Mesothelial cell of epicardium (in vitro differentiated cells): ENCODE measurements around the gene ATP2A1. TPM values are rescaled to one million over a fixed set of nuclear protein-coding genes. Genes with fewer than 3 reads are reported as not detected.

Experiments
- DNase-seq, 2 experiments: peaks; one replicate each; pipeline ENCODE4 v3.0.0; 2021; ENCODE audit warnings: low spot score in 2 of 2; ENCODE audit not compliant: unreplicated experiment in 2 of 2
- H3K27ac Mint-ChIP-seq: 2 replicates; pipeline ENCODE4 v1.8.0; 2021; ENCODE audit warnings: mixed read lengths
- H3K27me3 Mint-ChIP-seq: 2 replicates; pipeline ENCODE4 v1.8.0; 2021; ENCODE audit warnings: low read depth, mixed read lengths
- H3K36me3 Mint-ChIP-seq: 2 replicates; pipeline ENCODE4 v1.8.0; 2021; ENCODE audit warnings: mixed read lengths
- H3K4me1 Mint-ChIP-seq: 2 replicates; pipeline ENCODE4 v1.8.0; 2021; ENCODE audit warnings: mixed read lengths
- H3K4me3 Mint-ChIP-seq: 2 replicates; pipeline ENCODE4 v1.8.0; 2021; ENCODE audit warnings: mild to moderate bottlenecking, moderate library complexity, mixed read lengths
- H3K9me3 Mint-ChIP-seq: 2 replicates; pipeline ENCODE4 v1.8.0; 2021; ENCODE audit warnings: mixed read lengths
- CTCF ChIP-seq: fragments of 200-600 bp; sonication (generic); IDR thresholded peaks from one replicate; pipeline ENCODE4 v1.5.0; 2021; ENCODE audit warnings: antibody characterized with exemption; ENCODE audit not compliant: unreplicated experiment
- total RNA-seq: library from RNA; stranded (reverse); gene quantifications from 3 replicates; pipeline ENCODE4 v1.2.1, GENCODE V29; 2021

ATP2A1 gene
- total RNA-seq, 1 donor from 2014 or later, result 3.0 TPM

DNA sequence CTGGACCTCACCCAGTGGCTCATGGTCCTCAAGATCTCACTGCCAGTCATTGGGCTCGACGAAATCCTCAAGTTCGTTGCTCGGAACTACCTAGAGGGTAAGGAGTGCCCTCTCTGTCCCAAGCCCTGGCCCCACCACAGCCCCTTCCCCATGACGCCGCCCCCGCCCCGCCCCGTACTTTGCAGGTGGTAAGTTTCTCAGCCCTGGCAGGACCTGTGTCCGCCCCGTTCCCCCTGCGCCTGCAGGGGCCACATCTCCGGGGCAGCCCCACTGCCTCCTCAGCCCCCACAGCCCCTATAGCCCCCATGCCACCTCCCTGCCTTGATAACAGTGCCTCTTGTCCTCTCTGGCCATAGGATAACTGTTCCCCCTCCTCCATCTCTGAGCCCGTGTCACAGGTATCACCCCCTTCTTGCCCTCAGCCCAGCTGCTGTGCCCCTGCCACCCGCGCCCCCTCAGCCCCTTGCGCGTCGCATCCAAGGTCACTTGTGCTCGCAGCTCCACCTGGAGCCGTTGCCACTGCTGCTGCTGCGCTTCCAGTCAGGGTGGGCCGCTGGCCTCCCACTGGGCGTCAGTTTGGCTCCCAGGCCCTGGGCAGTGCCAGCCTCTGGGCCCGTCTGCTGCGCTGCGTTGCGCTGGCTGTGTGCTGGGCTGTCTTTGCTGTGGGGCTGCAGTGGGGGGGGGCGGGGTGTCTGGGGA, 25.2 kb downstream of the ATP2A1 start:
- H3K36me3 Mint-ChIP-seq, result no peaks in the 10 kb centered on the region
- no peak for TF ChIP-seq CTCF
- no peak for DNase-seq
- no peaks in the 10 kb centered on the region for H3K9me3 Mint-ChIP-seq
- H3K27ac Mint-ChIP-seq, result no peak overlapping the region
- H3K4me1 Mint-ChIP-seq, result no peaks in the 10 kb centered on the region
- H3K27me3 Mint-ChIP-seq, result no peaks in the 10 kb centered on the region
- H3K4me3 Mint-ChIP-seq, result no peak overlapping the region

DNA sequence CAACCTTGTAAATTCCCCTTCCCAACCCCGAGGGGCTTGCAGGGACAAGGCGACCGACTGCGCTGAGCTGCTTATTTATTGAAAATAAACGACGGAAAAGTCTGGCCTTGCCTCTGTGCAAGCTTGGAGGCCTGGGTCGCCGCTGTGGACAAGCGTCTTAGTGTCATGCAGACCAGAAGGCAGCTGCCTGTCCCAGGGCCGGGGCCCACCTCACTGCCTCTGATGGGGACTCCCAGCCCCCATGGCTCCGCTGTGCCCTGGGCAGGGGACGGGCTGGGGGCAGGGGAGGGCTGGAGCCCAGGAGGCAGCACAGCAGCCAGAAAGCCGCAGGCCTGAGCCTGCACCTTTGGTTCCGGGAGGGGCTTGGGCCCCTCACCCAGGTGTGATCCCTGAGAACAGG, 26.1 kb downstream of the ATP2A1 start:
- H3K27me3 Mint-ChIP-seq, result no peaks in the 10 kb centered on the region
- H3K27ac Mint-ChIP-seq, result no peak overlapping the region
- H3K4me3 Mint-ChIP-seq, result no peak overlapping the region
- no peak for DNase-seq
- no peak for TF ChIP-seq CTCF
- H3K9me3 Mint-ChIP-seq, result no peaks in the 10 kb centered on the region
- H3K4me1 Mint-ChIP-seq, result no peaks in the 10 kb centered on the region
- no peaks in the 10 kb centered on the region for H3K36me3 Mint-ChIP-seq

DNA sequence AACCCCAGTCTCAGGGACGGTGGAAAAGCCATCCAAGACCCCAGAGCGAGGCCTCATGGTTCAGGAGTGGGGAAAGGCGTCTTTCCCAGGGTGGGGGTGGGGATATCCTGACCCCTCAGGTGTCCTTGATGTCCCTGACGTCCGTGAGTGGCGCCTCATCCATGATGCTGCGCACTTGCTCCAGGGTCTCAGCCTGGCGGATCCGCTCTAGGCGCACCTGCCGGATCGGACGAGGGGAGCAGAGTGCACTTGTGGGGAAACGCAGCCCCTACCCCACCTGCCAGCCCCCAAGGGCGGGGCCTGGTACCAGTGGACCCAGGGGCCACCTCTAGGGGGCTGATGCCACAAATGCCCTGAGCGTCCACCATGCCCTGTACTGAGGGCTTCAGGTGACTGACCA, 26.5 kb downstream of the ATP2A1 start:
- no peak for TF ChIP-seq CTCF
- H3K4me3 Mint-ChIP-seq, result no peak overlapping the region
- no peaks in the 10 kb centered on the region for H3K9me3 Mint-ChIP-seq
- no peaks in the 10 kb centered on the region for H3K4me1 Mint-ChIP-seq
- no peak for DNase-seq
- no peak overlapping the region for H3K27ac Mint-ChIP-seq
- no peaks in the 10 kb centered on the region for H3K36me3 Mint-ChIP-seq
- no peaks in the 10 kb centered on the region for H3K27me3 Mint-ChIP-seq

- no peaks in the 10 kb centered on the region for H3K27me3 Mint-ChIP-seq
- TF ChIP-seq CTCF, result no peak
- no peak overlapping the region for H3K4me3 Mint-ChIP-seq
- no peak overlapping the region for H3K27ac Mint-ChIP-seq
- H3K9me3 Mint-ChIP-seq, result no peaks in the 10 kb centered on the region
- no peaks in the 10 kb centered on the region for H3K4me1 Mint-ChIP-seq
- no peaks in the 10 kb centered on the region for H3K36me3 Mint-ChIP-seq
- DNase-seq, result no peak
These were observed 27.0 kb downstream of the ATP2A1 start for GRCh38 chr16:28905229-28905754.

DNA sequence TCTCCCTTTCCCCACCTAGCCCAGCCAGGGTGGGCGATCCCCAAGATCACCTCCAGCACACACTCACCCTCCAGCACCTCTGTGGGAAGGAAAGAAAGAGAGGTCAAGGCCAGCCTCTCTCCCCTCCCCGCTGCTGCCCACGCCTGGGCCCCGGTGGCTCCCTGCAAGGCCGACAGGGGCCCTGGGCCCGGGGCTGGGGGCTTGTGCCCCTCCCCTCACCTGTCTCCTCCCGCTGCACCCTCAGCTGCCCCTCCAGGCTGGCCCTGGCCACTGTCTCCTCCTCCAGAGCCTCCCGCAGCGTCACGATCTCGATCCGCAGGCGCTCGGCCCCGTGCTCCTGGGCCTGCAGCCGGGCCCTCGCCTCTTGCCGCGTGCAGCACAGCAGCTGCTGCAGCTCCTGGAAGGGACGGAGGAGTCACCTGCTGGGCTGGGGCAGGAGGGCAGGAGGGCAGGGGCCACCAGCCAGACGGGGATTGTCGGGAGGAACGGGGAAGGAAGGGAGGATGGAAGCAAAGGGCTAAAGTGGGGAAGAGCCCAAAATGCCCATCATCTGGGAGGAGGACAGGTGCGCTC, 27.6 kb downstream of the ATP2A1 start:
- Mint-ChIP-seq H3K4me1 (no peaks in the 10 kb centered on the region), H3K36me3 (no peaks in the 10 kb centered on the region), H3K27me3 (no peaks in the 10 kb centered on the region), H3K27ac (no peak overlapping the region), H3K9me3 (no peaks in the 10 kb centered on the region), H3K4me3 (no peak overlapping the region)
- TF ChIP-seq CTCF, result no peak
- DNase-seq, result no peak
